Thymus (tissue), 11 donors: Measurements from ENCODE around the gene MCRS1. TPM values are rescaled to one million over a fixed set of nuclear protein-coding genes. Genes with fewer than 3 reads are reported as not detected.
"Not testable (repeated sequence)": the region's sequence is repeated elsewhere in the genome, so short reads cannot be mapped to it uniquely, and the experiment has no call there.

Experiments
- DNase-seq, 9 donors: peaks; one replicate each; pipeline ENCODE4 v3.0.0-alpha.2; 2013; ENCODE audit warnings: low spot score in 9 of 9, low read depth in 6 of 9, missing footprints in 1 of 9
- H3K27ac ChIP-seq, 2 donors: one replicate each; pipeline ENCODE4 v1.5.1; 2013; ENCODE audit warnings: control low read depth in 1 of 2, low read depth in 1 of 2, low read length in 1 of 2, mild to moderate bottlenecking in 1 of 2, moderate library complexity in 1 of 2
- H3K27me3 ChIP-seq, 2 donors: one replicate each; pipeline ENCODE4 v1.5.1; 2013; ENCODE audit warnings: low read length in 1 of 2; ENCODE audit not compliant: control insufficient read depth in 2 of 2, insufficient read depth in 1 of 2
- H3K36me3 ChIP-seq, 2 donors: one replicate each; pipeline ENCODE4 v1.5.1; 2013; ENCODE audit warnings: low read length in 1 of 2, mild to moderate bottlenecking in 1 of 2, moderate library complexity in 1 of 2; ENCODE audit not compliant: control insufficient read depth in 2 of 2, insufficient read depth in 2 of 2
- H3K4me1 ChIP-seq, 2 donors: one replicate each; pipeline ENCODE4 v1.5.1; 2013; ENCODE audit warnings: low read length in 2 of 2; ENCODE audit not compliant: control insufficient read depth in 2 of 2, insufficient read depth in 2 of 2
- H3K4me3 ChIP-seq, 2 donors: one replicate each; pipeline ENCODE4 v1.5.1; 2013; ENCODE audit warnings: low read length in 2 of 2, control low read depth in 1 of 2, mild to moderate bottlenecking in 1 of 2
- H3K9me3 ChIP-seq, 2 donors: one replicate each; pipeline ENCODE4 v1.5.1; 2013; ENCODE audit warnings: low read length in 1 of 2, mild to moderate bottlenecking in 1 of 2; ENCODE audit not compliant: control insufficient read depth in 2 of 2, insufficient read depth in 1 of 2
- WGBS: extraction: QIAGEN DNeasy Blood & Tissue Kit; methylation state at CpG from one replicate; pipeline ENCODE4 v1.1.7; 2013; 5-methylcytosine and 5-hydroxymethylcytosine counted together
- polyA plus RNA-seq: library from polyadenylated mRNA; stranded (reverse); fragments of 200-250 nt; gene quantifications from one replicate; pipeline ENCODE4 v1.2.3, GENCODE V29; 2013
- total RNA-seq: library from RNA; stranded (reverse); fragments of 120-200 nt; gene quantifications from one replicate; pipeline ENCODE4 v1.2.4, GENCODE V29; 2013
- donor health status: healthy.

Gene MCRS1
- total and polyA plus RNA-seq, 2 donors: 52.6 to 65.5 TPM

DNA sequence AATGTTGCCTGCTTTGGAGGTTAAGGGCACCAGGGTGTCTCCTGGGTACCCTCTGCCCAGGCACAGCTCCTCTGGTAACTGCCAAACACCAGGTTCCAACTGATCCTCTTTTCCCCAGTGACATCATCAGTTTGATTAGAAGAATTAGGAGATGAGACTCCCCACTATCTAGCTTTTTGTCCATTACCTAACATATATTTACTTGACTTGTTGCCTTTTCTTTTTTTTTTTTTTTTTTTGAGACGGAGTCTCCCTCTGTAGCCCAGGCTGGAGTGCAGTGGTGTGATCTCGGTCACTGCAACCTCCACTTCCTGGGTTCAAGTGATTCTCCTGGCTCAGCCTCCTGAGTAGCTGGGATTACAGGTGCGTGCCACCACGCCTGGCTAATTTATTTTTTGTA is 37.6 kb upstream of the MCRS1 start, which contains the start of gene FAM186B:
TSS of gene FAM186B (minus strand) at position 101 of the 400 bp plus-strand sequence. CDS start 162 bp downstream, outside the sequence.
- not testable (repeated sequence) for H3K27me3 ChIP-seq, H3K27ac ChIP-seq, DNase-seq, H3K4me3 ChIP-seq, H3K9me3 ChIP-seq, H3K36me3 ChIP-seq, H3K4me1 ChIP-seq
- WGBS: 92% methylated on average over 4 of the region's 4 CpGs

GRCh38 chr12:49604856-49605255 is 36.9 kb upstream of the MCRS1 start:
- WGBS: 31% methylated on average over 5 of the region's 5 CpGs
- H3K36me3 ChIP-seq: no peaks in the 10 kb centered on the region
- no peak for DNase-seq
- H3K27me3 ChIP-seq: no peaks in the 10 kb centered on the region
- H3K4me3 ChIP-seq: no peak overlapping the region
- peaks cover 0 to 3% of the 10 kb centered on the region in 2 donors for H3K9me3 ChIP-seq
- peaks cover 0 to 8% of the 10 kb centered on the region in 2 donors for H3K4me1 ChIP-seq
- no peak overlapping the region for H3K27ac ChIP-seq

- H3K27me3 ChIP-seq: no peaks in the 10 kb centered on the region
- no peaks in the 10 kb centered on the region for H3K9me3 ChIP-seq
- no peaks in the 10 kb centered on the region for H3K36me3 ChIP-seq
- no peak overlapping the region for H3K27ac ChIP-seq
- whole genome bisulfite sequencing: 85% methylated on average over 1 of the region's 1 CpG
- no peak for DNase-seq
- no peak overlapping the region for H3K4me3 ChIP-seq
- peaks cover 0 to 8% of the 10 kb centered on the region in 2 donors for H3K4me1 ChIP-seq
These were observed 35.8 kb upstream of the MCRS1 start for GRCh38 chr12:49603721-49604120.

DNA sequence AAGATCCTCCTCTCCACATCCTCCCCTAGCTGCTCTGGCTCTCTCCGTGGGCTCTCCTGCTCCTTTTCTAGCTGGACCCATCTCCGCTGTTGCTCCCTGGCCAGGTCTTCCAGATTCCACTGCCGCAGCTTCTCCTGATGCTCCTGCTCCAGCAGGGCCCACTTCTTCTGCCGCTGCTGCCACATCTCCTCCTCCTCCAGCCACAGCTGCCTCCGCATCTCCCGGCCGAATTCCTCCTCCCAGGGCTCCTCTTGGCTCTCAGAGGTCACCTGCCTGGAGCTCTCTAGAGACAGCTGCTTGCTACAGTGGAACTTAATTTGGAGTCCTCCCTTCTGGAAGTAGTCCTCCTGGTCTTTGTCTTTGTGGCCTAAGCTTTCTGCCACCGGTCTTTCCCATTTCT is 32.0 kb upstream of the MCRS1 start:
- DNase-seq: no peak
- no peak overlapping the region for H3K4me3 ChIP-seq
- H3K9me3 ChIP-seq: no peaks in the 10 kb centered on the region
- no peaks in the 10 kb centered on the region for H3K27me3 ChIP-seq
- H3K4me1 ChIP-seq: peaks cover 0 to 2% of the 10 kb centered on the region in 2 donors
- H3K27ac ChIP-seq: no peak overlapping the region
- 99% methylated on average over 8 of the region's 8 CpGs for whole genome bisulfite sequencing
- no peaks in the 10 kb centered on the region for H3K36me3 ChIP-seq

GRCh38 chr12:49598527-49598926 is 30.6 kb upstream of the MCRS1 start:
- Histone ChIP-seq H3K27me3 (no peaks in the 10 kb centered on the region), H3K4me1 (no peaks in the 10 kb centered on the region), H3K9me3 (no peaks in the 10 kb centered on the region), H3K4me3 (no peak overlapping the region), H3K36me3 (no peaks in the 10 kb centered on the region), H3K27ac (no peak overlapping the region)
- no peak for DNase-seq
- 96% methylated on average over 10 of the region's 10 CpGs for WGBS

DNA sequence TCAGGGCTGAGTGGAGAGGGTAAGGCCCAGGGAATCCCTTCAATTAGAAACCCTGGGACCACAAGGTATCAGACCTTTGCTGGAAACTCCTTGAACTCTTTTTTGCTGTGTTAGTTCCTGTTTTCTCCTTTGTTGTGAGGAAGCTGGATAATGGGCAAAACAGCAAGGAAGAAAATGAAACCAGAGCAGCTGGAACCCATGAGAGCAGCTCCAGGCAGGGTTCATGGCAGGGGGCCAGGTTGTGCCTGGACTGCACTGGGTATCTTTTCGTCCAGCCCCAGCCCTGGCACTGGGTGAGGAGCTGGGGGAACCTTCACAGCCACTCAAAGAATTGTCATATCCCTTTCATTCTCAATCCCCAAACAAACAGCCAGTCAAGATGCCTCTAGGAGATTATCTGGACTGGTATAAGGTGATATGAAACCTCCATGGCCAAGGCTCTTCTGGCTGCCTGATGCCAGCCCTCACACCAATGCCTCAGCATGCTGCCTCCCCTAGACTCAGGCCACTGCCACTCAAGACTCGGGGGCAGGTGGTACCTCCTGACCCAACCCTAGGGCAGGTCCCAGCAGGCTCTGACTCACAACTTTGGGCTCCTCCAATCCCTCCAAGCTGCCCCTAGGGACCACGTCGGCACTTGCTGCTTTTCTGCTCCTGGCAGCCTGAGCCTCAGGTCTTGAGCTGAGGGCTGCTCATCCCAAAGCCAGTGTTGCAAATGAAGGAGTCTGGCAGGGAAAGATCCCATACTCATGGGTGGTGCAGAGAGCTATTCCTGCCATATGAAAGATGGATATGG is 21.0 kb upstream of the MCRS1 start:
- H3K9me3 ChIP-seq: peaks cover 0 to 8% of the 10 kb centered on the region in 2 donors
- no peak overlapping the region for H3K4me3 ChIP-seq
- H3K27me3 ChIP-seq: no peaks in the 10 kb centered on the region
- no peak for DNase-seq
- no peak overlapping the region for H3K27ac ChIP-seq
- H3K4me1 ChIP-seq: no peaks in the 10 kb centered on the region
- 92% methylated on average over 4 of the region's 4 CpGs for WGBS
- H3K36me3 ChIP-seq: peaks cover 0 to under 1% of the 10 kb centered on the region in 2 donors

DNA sequence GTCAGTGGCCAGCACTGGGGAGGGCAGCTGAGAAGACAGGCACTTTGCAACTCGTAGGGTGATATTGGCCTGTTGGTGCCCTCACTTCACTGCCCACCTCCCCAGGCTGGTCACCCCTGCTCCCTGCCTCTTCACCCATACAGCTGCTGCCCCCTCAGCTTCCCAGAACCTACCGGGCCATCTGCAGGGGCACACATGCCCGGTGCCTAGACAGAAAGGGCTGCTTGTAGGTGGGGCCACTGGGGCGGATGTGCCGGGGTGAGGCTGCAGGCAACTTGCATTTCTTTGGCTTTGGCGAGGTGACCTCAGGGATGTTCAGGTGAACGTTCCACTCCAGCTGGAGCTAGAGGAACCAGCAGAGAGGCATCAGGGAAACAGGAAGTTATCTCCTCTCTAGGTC is 20.3 kb upstream of the MCRS1 start:
- Histone ChIP-seq H3K27ac (no peak overlapping the region), H3K4me1 (no peaks in the 10 kb centered on the region), H3K27me3 (no peaks in the 10 kb centered on the region), H3K36me3 (peaks cover 0 to 7% of the 10 kb centered on the region in 2 donors), H3K4me3 (no peak overlapping the region), H3K9me3 (peaks cover 0 to 8% of the 10 kb centered on the region in 2 donors)
- no peak for DNase-seq
- 92% methylated on average over 7 of the region's 7 CpGs for WGBS

DNA sequence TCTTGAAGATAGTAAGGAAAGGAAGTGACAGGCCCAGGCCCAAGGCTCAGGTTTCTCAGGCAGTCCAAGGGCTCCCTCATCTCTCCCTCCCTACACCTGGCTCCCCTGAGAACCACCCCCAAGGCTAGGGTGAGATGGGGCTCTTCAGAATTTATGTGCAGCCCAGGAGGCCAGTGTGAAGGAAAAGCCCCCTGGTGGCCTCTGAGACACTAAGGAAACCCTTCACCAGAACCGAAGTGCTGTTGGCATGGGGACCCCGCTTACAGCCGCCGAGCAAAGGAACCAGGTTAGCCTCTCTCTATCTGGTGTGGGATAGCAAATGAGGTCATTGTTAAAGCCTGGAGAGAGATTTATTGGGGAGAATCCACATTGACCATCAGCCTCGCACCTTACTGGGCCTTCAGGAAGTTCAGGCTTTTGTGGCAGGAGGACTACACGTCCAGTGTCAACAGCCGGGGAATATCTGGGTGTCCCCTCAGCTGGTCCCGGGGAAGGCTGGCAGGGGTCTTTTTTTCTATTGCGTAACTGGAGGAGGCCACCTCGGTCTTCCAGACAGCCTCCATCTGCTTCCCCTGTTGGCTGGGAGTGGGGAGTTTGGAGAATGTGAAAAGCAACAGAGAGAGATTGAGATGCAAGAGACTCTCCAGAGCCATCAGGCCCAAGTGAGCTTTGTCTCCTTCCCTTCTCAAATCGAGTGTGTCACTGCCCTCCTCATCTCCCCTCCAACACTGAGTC is 19.4 kb upstream of the MCRS1 start:
- Histone ChIP-seq H3K9me3 (peaks cover 0 to 8% of the 10 kb centered on the region in 2 donors), H3K4me1 (no peaks in the 10 kb centered on the region), H3K27ac (no peak overlapping the region), H3K4me3 (no peak overlapping the region), H3K27me3 (no peaks in the 10 kb centered on the region), H3K36me3 (peaks cover 0 to 7% of the 10 kb centered on the region in 2 donors)
- no peak for DNase-seq
- whole genome bisulfite sequencing: 94% methylated on average over 11 of the region's 11 CpGs
